ENCODE data around the gene SPACA7. TPM values are rescaled to one million over a fixed set of nuclear protein-coding genes. Genes with fewer than 3 reads are reported as not detected.

Gene SPACA7
- total RNA-seq, 4 donors from 2014 or later = not detected

DNA sequence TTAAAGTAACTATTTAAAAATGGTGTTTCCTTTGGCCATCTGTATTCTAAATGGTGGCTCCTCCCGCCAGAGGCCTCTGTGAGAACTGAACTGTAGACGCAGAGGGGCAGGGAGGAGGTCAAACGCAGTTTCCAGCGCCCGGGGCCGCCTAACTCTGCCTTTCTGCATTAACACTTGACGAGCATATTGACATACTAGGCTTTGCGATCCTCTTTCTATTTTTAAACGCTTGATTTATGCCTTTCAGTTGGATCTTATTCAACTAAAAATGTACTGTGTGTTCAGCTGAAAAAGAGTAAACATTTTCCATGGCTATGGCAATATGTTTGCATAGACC lies 74.7 kb downstream of the SPACA7 start:
- H3K4me1 ChIP-seq = no peaks in the 10 kb centered on the region
- DNase-seq = no peak
- no peaks in the 10 kb centered on the region for H3K27me3 ChIP-seq
- TF ChIP-seq POLR2A (IDR thresholded peaks at IDR 0.05) = no peak
- TF ChIP-seq, protein P1, sequence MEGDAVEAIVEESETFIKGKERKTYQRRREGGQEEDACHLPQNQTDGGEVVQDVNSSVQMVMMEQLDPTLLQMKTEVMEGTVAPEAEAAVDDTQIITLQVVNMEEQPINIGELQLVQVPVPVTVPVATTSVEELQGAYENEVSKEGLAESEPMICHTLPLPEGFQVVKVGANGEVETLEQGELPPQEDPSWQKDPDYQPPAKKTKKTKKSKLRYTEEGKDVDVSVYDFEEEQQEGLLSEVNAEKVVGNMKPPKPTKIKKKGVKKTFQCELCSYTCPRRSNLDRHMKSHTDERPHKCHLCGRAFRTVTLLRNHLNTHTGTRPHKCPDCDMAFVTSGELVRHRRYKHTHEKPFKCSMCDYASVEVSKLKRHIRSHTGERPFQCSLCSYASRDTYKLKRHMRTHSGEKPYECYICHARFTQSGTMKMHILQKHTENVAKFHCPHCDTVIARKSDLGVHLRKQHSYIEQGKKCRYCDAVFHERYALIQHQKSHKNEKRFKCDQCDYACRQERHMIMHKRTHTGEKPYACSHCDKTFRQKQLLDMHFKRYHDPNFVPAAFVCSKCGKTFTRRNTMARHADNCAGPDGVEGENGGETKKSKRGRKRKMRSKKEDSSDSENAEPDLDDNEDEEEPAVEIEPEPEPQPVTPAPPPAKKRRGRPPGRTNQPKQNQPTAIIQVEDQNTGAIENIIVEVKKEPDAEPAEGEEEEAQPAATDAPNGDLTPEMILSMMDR (IDR thresholded peaks at IDR 0.05) = no peak
- no peak overlapping the region for H3K27ac ChIP-seq
- H3K9me3 ChIP-seq = no peaks in the 10 kb centered on the region
- no peak overlapping the region for H3K4me3 ChIP-seq
- no peaks in the 10 kb centered on the region for H3K36me3 ChIP-seq

DNA sequence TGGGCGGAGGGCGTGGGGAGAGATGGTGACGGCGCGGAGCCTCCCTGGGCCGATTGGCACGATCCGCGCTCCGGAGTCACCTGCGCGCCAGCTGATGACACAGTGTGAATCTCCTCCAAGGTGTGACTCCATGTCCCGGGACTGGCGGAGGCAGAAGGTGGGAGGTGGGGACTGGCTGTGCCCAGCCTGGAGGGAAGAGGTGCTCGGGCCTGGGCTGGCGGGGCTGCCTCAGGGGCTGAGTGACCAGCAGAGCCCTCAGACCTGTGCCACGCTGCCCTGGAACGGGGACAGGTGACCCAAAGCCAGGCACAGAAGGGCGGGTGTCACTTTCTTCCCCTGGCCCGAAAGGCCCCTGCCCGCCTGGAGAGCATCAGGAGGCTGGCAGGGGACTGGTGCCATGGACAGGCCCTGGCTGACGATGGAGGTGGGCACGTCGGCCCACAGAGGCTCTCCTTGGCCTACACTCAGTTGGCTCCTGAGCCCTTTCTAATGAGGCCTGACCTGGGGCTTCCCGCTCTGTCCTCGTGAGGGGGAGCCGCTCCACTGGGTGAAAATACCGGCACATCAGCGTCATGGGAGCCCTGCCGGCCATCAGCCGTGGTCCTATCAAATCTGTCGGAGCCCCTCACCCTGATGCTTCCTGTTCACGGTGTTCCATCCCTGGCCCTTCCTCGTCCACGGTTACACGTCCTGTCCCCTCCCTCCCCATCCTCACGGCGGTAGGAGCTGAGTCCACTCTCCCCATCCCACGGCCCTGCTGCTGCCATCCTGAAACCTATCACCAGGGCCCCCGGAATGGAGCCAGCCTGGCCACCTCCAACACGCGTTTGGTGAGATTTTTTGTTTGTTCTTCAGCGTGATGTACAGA lies 75.6 kb downstream of the SPACA7 start:
- Histone ChIP-seq H3K9me3 (no peaks in the 10 kb centered on the region), H3K36me3 (no peaks in the 10 kb centered on the region), H3K4me1 (no peaks in the 10 kb centered on the region), H3K4me3 (no peak overlapping the region), H3K27ac (no peak overlapping the region), H3K27me3 (no peaks in the 10 kb centered on the region)
- DNase-seq = no peak
- no peak for TF ChIP-seq POLR2A (IDR thresholded peaks at IDR 0.05)
- TF ChIP-seq, protein P1 (IDR thresholded peaks at IDR 0.05) = no peak

DNA sequence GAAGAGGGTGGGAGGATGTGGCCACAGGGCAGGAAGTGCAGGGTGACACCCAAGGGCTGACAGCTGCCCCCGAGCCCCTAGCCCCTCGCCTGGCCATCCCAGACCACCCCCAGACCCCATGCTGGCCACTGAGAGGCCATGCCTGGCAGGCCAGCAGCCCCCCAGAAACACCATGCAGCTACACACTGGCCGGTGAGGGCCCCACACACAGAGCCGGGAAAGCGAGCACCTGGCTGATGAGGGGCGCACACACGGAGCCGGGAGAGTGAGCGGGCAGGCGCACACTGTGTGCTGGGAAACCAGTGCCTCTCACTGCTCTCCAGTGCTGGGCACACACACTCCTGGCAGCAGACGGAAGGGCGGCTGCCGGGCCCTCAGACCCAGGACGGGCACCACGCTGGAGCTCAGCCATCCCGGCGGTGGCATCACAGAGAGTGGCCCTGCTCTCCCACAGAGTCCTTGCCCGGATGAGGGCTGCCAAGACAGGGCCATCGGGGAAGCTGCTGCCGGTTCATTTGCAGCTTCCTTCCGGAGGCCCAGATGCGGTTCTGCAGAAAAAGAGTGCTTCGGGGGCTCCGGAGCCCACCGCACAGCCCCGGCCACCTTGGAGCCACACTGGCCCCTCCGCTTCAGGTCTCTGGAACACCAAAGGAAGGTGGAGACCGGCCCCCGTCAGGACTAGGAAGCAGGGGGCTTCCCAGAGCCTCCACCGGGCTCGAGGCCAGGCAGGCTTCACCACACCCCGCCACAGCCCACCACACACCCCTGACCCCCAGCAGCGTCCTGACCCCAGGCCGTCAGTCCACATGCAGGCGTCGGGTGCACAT lies 76.4 kb downstream of the SPACA7 start:
- Histone ChIP-seq H3K36me3 (no peaks in the 10 kb centered on the region), H3K4me3 (no peak overlapping the region), H3K9me3 (no peaks in the 10 kb centered on the region), H3K27ac (no peak overlapping the region), H3K4me1 (no peaks in the 10 kb centered on the region), H3K27me3 (no peaks in the 10 kb centered on the region)
- no peak for TF ChIP-seq POLR2A (IDR thresholded peaks at IDR 0.05)
- TF ChIP-seq, protein P1 (IDR thresholded peaks at IDR 0.05) = no peak
- DNase-seq = no peak

DNA sequence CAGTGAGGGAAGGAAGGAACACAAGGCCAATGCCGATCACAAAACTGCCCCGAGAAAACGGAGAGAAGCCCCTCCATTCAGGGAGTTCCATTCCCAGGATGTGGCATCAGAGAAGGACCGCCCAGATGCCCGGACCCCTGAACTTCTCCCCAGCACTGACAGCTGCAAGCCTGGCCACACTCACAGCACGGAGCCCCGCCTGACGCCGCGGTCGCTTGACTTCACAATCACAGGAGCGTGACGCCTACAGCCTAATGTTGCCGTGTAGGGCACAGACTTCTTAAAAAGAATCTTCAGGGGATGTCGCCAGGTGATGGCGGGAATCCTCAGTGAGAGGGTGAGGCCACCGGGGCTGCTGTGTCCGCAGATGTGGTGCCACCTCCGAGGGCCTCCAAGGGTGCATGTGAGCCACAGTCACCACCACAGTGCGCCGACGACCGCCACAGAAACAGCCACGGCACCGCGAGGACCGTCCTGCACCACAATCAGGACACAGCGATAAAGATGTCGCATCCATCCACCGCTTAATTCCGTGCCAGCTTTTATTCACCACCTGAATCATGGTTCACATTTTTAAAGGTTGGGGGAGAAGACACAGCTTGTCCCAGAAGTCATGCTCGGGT lies 77.2 kb downstream of the SPACA7 start:
- no peaks in the 10 kb centered on the region for H3K9me3 ChIP-seq
- no peaks in the 10 kb centered on the region for H3K36me3 ChIP-seq
- H3K4me3 ChIP-seq = no peak overlapping the region
- H3K27me3 ChIP-seq = no peaks in the 10 kb centered on the region
- TF ChIP-seq POLR2A (IDR thresholded peaks at IDR 0.05) = no peak
- TF ChIP-seq, protein P1 (IDR thresholded peaks at IDR 0.05) = no peak
- DNase-seq = no peak
- no peak overlapping the region for H3K27ac ChIP-seq
- no peaks in the 10 kb centered on the region for H3K4me1 ChIP-seq

DNA sequence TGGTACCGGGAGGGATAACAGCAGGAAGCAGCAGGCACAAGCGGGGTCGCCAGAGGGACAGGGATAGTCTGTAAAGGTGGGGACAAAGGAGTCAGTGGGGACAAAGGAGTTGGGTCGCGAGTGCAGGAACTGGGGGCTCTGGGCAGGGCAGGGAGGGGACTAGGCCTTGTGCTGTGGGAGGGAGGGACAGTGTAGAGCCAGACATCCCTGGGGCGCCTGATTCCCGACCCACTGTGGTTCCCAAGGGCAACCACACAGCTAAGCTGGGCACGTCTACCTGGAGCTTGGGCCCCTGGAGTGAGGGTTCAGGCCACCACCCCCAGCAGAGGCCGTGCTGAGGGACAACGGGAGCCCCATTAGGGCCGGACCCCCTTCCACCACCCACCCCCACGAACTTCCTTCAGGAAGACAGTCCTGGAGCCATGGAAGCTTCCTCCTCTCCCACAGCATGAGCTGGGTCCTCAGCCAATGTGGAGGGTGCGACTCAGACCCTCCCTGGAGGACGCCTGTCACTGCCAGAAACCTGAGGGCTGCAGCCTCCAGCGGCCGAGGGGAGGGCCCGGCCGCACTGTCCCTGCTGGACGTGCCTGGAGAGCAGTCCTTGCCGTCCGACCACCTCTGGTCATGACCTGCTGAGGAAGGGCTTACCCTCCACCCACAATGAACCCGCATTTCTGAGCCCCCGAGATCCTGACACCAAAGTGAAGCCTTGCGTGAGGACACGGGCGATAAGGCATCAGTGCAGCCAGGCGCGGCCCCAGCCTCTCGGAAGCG lies 77.9 kb downstream of the SPACA7 start:
- H3K9me3 ChIP-seq = no peaks in the 10 kb centered on the region
- TF ChIP-seq, protein P1 (IDR thresholded peaks at IDR 0.05) = no peak
- TF ChIP-seq POLR2A (IDR thresholded peaks at IDR 0.05) = no peak
- H3K27ac ChIP-seq = no peak overlapping the region
- no peaks in the 10 kb centered on the region for H3K36me3 ChIP-seq
- H3K27me3 ChIP-seq = no peaks in the 10 kb centered on the region
- no peak overlapping the region for H3K4me3 ChIP-seq
- DNase-seq = no peak
- no peaks in the 10 kb centered on the region for H3K4me1 ChIP-seq
